Kidney epithelial cell (primary cell): ENCODE measurements around the gene KLK12. TPM values are rescaled to one million over a fixed set of nuclear protein-coding genes. Genes with fewer than 3 reads are reported as not detected.

Source experiments
- DNase-seq: peaks from one replicate; pipeline ENCODE4 v3.0.0-alpha.2; 2010; ENCODE audit warnings: low read depth
- H3K27me3 ChIP-seq: 2 replicates; pipeline ENCODE4 v1.6.0; 2011; ENCODE audit warnings: low read length; ENCODE audit not compliant: control insufficient read depth, insufficient read depth
- H3K36me3 ChIP-seq: 2 replicates; pipeline ENCODE4 v1.5.1; 2011; ENCODE audit warnings: low read length; ENCODE audit not compliant: control insufficient read depth, insufficient read depth
- H3K4me3 ChIP-seq: 2 replicates; pipeline ENCODE4 v1.5.1; 2011; ENCODE audit warnings: low read depth, mild to moderate bottlenecking, control low read depth, low read length
- total RNA-seq: library from RNA; depleted of rRNA; stranded (reverse); fragments of >200 nt; gene quantifications from 2 replicates; pipeline ENCODE4 v1.2.3, GENCODE V29; 2015
- TF ChIP-seq, protein P1 (sequence below): IDR thresholded peaks from 2 replicates; pipeline ENCODE4 v1.5.1; 2011; ENCODE audit warnings: mild to moderate bottlenecking, moderate library complexity, low read length, control low read depth, inconsistent platforms; ENCODE audit not compliant: insufficient read depth, poor library complexity, severe bottlenecking

The KLK12 gene
- total RNA-seq, 1 donor from 2014 or later: not detected

DNA sequence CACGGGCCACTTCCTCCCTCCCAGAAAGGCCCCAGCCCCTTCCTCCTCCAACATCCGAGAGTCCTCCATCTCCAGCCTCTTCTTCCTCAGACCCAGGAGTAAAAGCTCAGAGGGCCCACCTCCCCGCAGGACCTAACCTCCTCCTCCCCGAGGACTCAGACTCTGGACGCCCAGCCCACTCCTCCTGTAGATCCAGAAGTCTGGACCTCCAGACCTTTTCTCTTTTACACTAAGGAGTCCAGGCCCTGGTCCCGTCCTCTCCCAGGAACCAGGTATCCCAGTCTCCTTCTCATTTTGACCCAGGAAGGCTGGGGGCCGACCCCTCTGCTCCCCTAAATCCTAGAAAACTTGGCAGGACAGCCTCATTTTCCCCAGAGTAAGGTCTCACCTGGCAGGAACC lies 31.5 kb downstream of the KLK12 start:
- DNase-seq: no peak
- TF ChIP-seq, protein P1, sequence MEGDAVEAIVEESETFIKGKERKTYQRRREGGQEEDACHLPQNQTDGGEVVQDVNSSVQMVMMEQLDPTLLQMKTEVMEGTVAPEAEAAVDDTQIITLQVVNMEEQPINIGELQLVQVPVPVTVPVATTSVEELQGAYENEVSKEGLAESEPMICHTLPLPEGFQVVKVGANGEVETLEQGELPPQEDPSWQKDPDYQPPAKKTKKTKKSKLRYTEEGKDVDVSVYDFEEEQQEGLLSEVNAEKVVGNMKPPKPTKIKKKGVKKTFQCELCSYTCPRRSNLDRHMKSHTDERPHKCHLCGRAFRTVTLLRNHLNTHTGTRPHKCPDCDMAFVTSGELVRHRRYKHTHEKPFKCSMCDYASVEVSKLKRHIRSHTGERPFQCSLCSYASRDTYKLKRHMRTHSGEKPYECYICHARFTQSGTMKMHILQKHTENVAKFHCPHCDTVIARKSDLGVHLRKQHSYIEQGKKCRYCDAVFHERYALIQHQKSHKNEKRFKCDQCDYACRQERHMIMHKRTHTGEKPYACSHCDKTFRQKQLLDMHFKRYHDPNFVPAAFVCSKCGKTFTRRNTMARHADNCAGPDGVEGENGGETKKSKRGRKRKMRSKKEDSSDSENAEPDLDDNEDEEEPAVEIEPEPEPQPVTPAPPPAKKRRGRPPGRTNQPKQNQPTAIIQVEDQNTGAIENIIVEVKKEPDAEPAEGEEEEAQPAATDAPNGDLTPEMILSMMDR: no peak
- Histone ChIP-seq H3K27me3 (peaks cover 3% of the 10 kb centered on the region), H3K4me3 (no peak overlapping the region), H3K36me3 (no peaks in the 10 kb centered on the region)

GRCh38 chr19:51002542-51003311 lies 32.1 kb downstream of the KLK12 start:
- TF ChIP-seq, protein P1: no peak
- H3K27me3 ChIP-seq: peaks cover 3% of the 10 kb centered on the region
- H3K4me3 ChIP-seq: no peak overlapping the region
- H3K36me3 ChIP-seq: no peaks in the 10 kb centered on the region
- DNase-seq: no peak

- TF ChIP-seq, protein P1: no peak
- H3K27me3 ChIP-seq: peaks cover 3% of the 10 kb centered on the region
- H3K36me3 ChIP-seq: no peaks in the 10 kb centered on the region
- no peak overlapping the region for H3K4me3 ChIP-seq
- DNase-seq: no peak
Measured at GRCh38 chr19:51002089-51002532, 32.7 kb downstream of the KLK12 start.

DNA sequence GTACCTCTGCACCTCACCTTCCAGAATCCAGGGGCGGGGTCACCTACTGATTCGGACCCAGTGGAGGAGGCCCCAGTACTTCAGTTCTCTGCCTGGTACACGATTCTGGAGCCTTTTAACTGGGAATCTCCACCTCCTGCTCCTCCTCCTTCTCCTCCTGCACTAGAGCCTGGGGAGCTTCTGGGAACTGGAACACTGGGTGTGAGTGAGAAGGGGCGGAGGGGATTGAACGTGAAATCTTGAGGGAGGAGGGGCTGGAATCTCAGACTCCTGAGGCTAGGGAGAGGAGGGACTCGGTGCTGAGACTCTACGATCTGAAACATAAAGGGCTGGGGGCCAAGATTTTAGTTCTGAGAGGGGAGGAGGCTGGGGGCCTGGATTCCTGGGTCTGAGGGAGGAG lies 33.3 kb downstream of the KLK12 start, which contains the start of gene KLK8:
Gene KLK8, minus strand, starts transcription at position 90 of the 400 bp plus-strand sequence. CDS start 437 bp downstream, outside the sequence.
- H3K27me3 ChIP-seq: peaks cover 3% of the 10 kb centered on the region
- TF ChIP-seq, protein P1: no peak
- H3K36me3 ChIP-seq: no peaks in the 10 kb centered on the region
- no peak for DNase-seq
- no peak within 1 kb of the TSS for H3K4me3 ChIP-seq

DNA sequence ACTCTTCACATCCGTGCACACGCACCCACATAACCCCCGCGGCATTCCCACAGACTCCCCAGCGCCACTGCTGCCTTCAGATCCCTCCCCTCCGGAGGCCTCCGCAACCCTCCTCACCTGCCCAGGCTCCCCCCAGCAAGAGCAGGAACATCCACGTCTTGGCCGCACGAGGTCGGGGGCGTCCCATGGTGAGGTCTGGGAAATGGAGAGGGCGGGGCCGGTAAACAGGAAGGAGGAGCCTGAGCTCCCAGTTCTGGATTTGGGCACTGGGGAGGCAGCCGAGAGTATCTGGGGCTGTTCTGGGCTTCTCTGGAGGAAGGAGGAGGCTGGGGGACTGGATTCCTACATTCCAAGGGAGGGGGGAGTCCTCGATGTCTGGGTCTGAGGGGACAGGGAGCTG lies 33.8 kb downstream of the KLK12 start:
- Histone ChIP-seq H3K27me3 (peaks cover 3% of the 10 kb centered on the region), H3K36me3 (no peaks in the 10 kb centered on the region), H3K4me3 (no peak overlapping the region)
- TF ChIP-seq, protein P1: no peak
- DNase-seq: no peak
